ENCODE measurements around the gene CPSF4.

Gene CPSF4

GRCh38 chr7:99398891-99399445, 39.8 kb upstream of the CPSF4 start:
- Histone ChIP-seq H3K23ac (ENCODE audit: low read length) (no peak overlapping the region), H3K79me2 (ENCODE audit: control insufficient read depth, insufficient read depth, low read length) (no peaks in the 10 kb centered on the region), H3K4ac (ENCODE audit: low read depth, low read length) (no peak overlapping the region), H3K4me3 (ENCODE audit: low read length) (no peak overlapping the region), H2BK120ac (ENCODE audit: low read depth, low read length) (no peak overlapping the region), H2BK5ac (ENCODE audit: low read length) (no peak overlapping the region), H3K36me3 (ENCODE audit: control insufficient read depth, insufficient read depth, low read length) (peaks cover 24% of the 10 kb centered on the region), H3K18ac (ENCODE audit: low read length) (no peak overlapping the region), H3K79me1 (ENCODE audit: low read length) (peaks cover 8% of the 10 kb centered on the region), H4K5ac (ENCODE audit: low read length) (no peak overlapping the region), H3K56ac (ENCODE audit: low read length) (no peak overlapping the region), H3K27ac (ENCODE audit: low read depth, low read length) (no peak overlapping the region), H2AK5ac (ENCODE audit: low read length) (no peak overlapping the region), H3K4me1 (ENCODE audit: control insufficient read depth, low read depth, low read length) (no peaks in the 10 kb centered on the region), H3K27me3 (ENCODE audit: insufficient read depth, low read length, poor library complexity) (no peaks in the 10 kb centered on the region), H2BK15ac (replicated peaks; ENCODE audit: low read depth) (no peak overlapping the region), H3K4me2 (ENCODE audit: low read length) (no peak overlapping the region), H4K8ac (ENCODE audit: low read depth, low read length) (no peak overlapping the region), H3K9ac (ENCODE audit: low read length) (no peak overlapping the region)
- no CpG with 5 or more reads among the region's 5 CpGs for WGBS (ENCODE audit: extremely low coverage, insufficient coverage, low lambda C conversion rate)
- DNase-seq = no peak

GRCh38 chr7:99399597-99399996, 39.1 kb upstream of the CPSF4 start:
- Histone ChIP-seq H3K4ac (ENCODE audit: low read depth, low read length) (no peak overlapping the region), H2BK5ac (ENCODE audit: low read length) (no peak overlapping the region), H4K8ac (ENCODE audit: low read depth, low read length) (no peak overlapping the region), H3K4me3 (ENCODE audit: low read length) (no peak overlapping the region), H3K9ac (ENCODE audit: low read length) (no peak overlapping the region), H3K18ac (ENCODE audit: low read length) (no peak overlapping the region), H2AK5ac (ENCODE audit: low read length) (no peak overlapping the region), H3K23ac (ENCODE audit: low read length) (no peak overlapping the region), H2BK15ac (replicated peaks; ENCODE audit: low read depth) (no peak overlapping the region), H2BK120ac (ENCODE audit: low read depth, low read length) (no peak overlapping the region), H3K56ac (ENCODE audit: low read length) (no peak overlapping the region), H3K27me3 (ENCODE audit: insufficient read depth, low read length, poor library complexity) (no peaks in the 10 kb centered on the region), H3K79me1 (ENCODE audit: low read length) (peaks cover 13% of the 10 kb centered on the region), H3K4me1 (ENCODE audit: control insufficient read depth, low read depth, low read length) (no peaks in the 10 kb centered on the region), H3K79me2 (ENCODE audit: control insufficient read depth, insufficient read depth, low read length) (peaks cover 6% of the 10 kb centered on the region), H3K27ac (ENCODE audit: low read depth, low read length) (no peak overlapping the region), H4K5ac (ENCODE audit: low read length) (no peak overlapping the region), H3K36me3 (ENCODE audit: control insufficient read depth, insufficient read depth, low read length) (peaks cover 28% of the 10 kb centered on the region), H3K4me2 (ENCODE audit: low read length) (no peak overlapping the region)
- WGBS (ENCODE audit: extremely low coverage, insufficient coverage, low lambda C conversion rate) = no CpG with 5 or more reads among the region's 6 CpGs
- DNase-seq = no peak

- H3K4me1 ChIP-seq (ENCODE audit: control insufficient read depth, low read depth, low read length) = peaks cover 5% of the 10 kb centered on the region
- H2BK120ac ChIP-seq (ENCODE audit: low read depth, low read length) = no peak overlapping the region
- whole genome bisulfite sequencing (ENCODE audit: extremely low coverage, insufficient coverage, low lambda C conversion rate) = no CpG with 5 or more reads among the region's 3 CpGs
- no peak overlapping the region for H2AK5ac ChIP-seq (ENCODE audit: low read length)
- peaks cover 35% of the 10 kb centered on the region for H3K79me2 ChIP-seq (ENCODE audit: control insufficient read depth, insufficient read depth, low read length)
- H3K4me2 ChIP-seq (ENCODE audit: low read length) = no peak overlapping the region
- no peak overlapping the region for H3K9ac ChIP-seq (ENCODE audit: low read length)
- H4K8ac ChIP-seq (ENCODE audit: low read depth, low read length) = no peak overlapping the region
- no peaks in the 10 kb centered on the region for H3K27me3 ChIP-seq (ENCODE audit: insufficient read depth, low read length, poor library complexity)
- no peak overlapping the region for H3K27ac ChIP-seq (ENCODE audit: low read depth, low read length)
- no peak overlapping the region for H3K4ac ChIP-seq (ENCODE audit: low read depth, low read length)
- no peak overlapping the region for H2BK15ac ChIP-seq (replicated peaks; ENCODE audit: low read depth)
- no peak overlapping the region for H4K5ac ChIP-seq (ENCODE audit: low read length)
- H3K23ac ChIP-seq (ENCODE audit: low read length) = no peak overlapping the region
- H3K4me3 ChIP-seq (ENCODE audit: low read length) = no peak overlapping the region
- H3K18ac ChIP-seq (ENCODE audit: low read length) = no peak overlapping the region
- DNase-seq = no peak
- no peak overlapping the region for H2BK5ac ChIP-seq (ENCODE audit: low read length)
- no peak overlapping the region for H3K56ac ChIP-seq (ENCODE audit: low read length)
- H3K36me3 ChIP-seq (ENCODE audit: control insufficient read depth, insufficient read depth, low read length) = peaks cover 22% of the 10 kb centered on the region
- H3K79me1 ChIP-seq (ENCODE audit: low read length) = peaks cover 29% of the 10 kb centered on the region
Observed at GRCh38 chr7:99402854-99403253, 35.9 kb upstream of the CPSF4 start.

- H3K4me3 ChIP-seq (ENCODE audit: low read length) = no peak overlapping the region
Observed at GRCh38 chr7:99403764-99404163, 35.0 kb upstream of the CPSF4 start.

DNA sequence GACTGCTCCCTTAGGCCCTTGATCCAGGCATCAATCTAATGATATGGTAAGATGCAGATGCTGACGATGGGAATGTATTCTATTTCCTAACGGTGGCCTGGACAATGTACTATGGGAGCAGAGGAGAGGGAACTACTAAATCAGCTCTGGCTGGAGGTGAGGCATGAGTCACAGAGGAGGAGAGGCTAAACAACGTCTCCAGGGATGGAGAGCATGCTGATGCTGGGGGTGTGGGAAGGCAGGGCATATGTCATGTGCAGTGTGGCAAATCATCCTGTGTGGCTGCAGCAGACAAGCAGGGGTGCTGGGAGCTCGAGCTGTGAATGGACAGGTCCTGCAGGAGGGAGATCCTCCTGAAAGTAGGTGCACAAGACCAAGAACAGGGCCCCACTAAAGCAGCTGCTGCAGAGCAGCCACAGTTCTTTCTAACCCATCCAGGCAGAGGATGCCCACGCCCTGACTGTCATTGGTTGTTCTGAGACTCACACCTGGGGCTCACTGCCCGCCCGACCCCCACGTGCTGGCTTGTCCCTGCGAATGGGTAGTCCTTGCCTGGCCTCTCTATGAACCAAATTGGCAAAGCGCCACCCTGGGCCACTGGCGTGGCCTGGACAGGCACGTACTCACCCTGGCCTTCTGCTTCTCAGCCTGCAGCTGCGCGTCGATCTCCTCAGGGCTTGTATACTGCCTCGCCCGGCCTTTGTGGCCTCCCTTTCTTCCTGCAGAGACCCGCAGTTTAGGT, 34.3 kb upstream of the CPSF4 start:
- H3K4me1 ChIP-seq (ENCODE audit: control insufficient read depth, low read depth, low read length) = peaks cover 5% of the 10 kb centered on the region
- H2BK120ac ChIP-seq (ENCODE audit: low read depth, low read length) = no peak overlapping the region
- no peak overlapping the region for H2AK5ac ChIP-seq (ENCODE audit: low read length)
- no peak overlapping the region for H3K23ac ChIP-seq (ENCODE audit: low read length)
- no peak overlapping the region for H2BK5ac ChIP-seq (ENCODE audit: low read length)
- no peak overlapping the region for H3K4me3 ChIP-seq (ENCODE audit: low read length)
- H3K4me2 ChIP-seq (ENCODE audit: low read length) = no peak overlapping the region
- H3K9ac ChIP-seq (ENCODE audit: low read length) = no peak overlapping the region
- H3K4ac ChIP-seq (ENCODE audit: low read depth, low read length) = no peak overlapping the region
- H3K27me3 ChIP-seq (ENCODE audit: insufficient read depth, low read length, poor library complexity) = no peaks in the 10 kb centered on the region
- peaks cover 46% of the 10 kb centered on the region for H3K79me2 ChIP-seq (ENCODE audit: control insufficient read depth, insufficient read depth, low read length)
- peaks cover 17% of the 10 kb centered on the region for H3K36me3 ChIP-seq (ENCODE audit: control insufficient read depth, insufficient read depth, low read length)
- no peak overlapping the region for H4K5ac ChIP-seq (ENCODE audit: low read length)
- no peak overlapping the region for H2BK15ac ChIP-seq (replicated peaks; ENCODE audit: low read depth)
- H3K18ac ChIP-seq (ENCODE audit: low read length) = no peak overlapping the region
- no peak overlapping the region for H3K56ac ChIP-seq (ENCODE audit: low read length)
- H3K79me1 ChIP-seq (ENCODE audit: low read length) = peaks cover 30% of the 10 kb centered on the region
- H4K8ac ChIP-seq (ENCODE audit: low read depth, low read length) = no peak overlapping the region
- H3K27ac ChIP-seq (ENCODE audit: low read depth, low read length) = no peak overlapping the region
- no peak for DNase-seq
- WGBS (ENCODE audit: extremely low coverage, insufficient coverage, low lambda C conversion rate) = no CpG with 5 or more reads among the region's 18 CpGs

More at GRCh38 chr7:99403764-99404163, 35.0 kb upstream of the CPSF4 start:
- DNase-seq = no peak
- Histone ChIP-seq H4K5ac (ENCODE audit: low read length) (no peak overlapping the region), H2BK5ac (ENCODE audit: low read length) (no peak overlapping the region), H3K18ac (ENCODE audit: low read length) (no peak overlapping the region), H3K4me1 (ENCODE audit: control insufficient read depth, low read depth, low read length) (peaks cover 5% of the 10 kb centered on the region), H2BK120ac (ENCODE audit: low read depth, low read length) (no peak overlapping the region), H3K79me2 (ENCODE audit: control insufficient read depth, insufficient read depth, low read length) (peaks cover 40% of the 10 kb centered on the region), H3K23ac (ENCODE audit: low read length) (no peak overlapping the region), H3K9ac (ENCODE audit: low read length) (no peak overlapping the region), H3K56ac (ENCODE audit: low read length) (no peak overlapping the region), H4K8ac (ENCODE audit: low read depth, low read length) (no peak overlapping the region), H2BK15ac (replicated peaks; ENCODE audit: low read depth) (no peak overlapping the region), H3K4ac (ENCODE audit: low read depth, low read length) (no peak overlapping the region), H3K27ac (ENCODE audit: low read depth, low read length) (no peak overlapping the region), H3K36me3 (ENCODE audit: control insufficient read depth, insufficient read depth, low read length) (peaks cover 20% of the 10 kb centered on the region), H2AK5ac (ENCODE audit: low read length) (no peak overlapping the region), H3K27me3 (ENCODE audit: insufficient read depth, low read length, poor library complexity) (no peaks in the 10 kb centered on the region), H3K4me2 (ENCODE audit: low read length) (no peak overlapping the region), H3K79me1 (ENCODE audit: low read length) (peaks cover 29% of the 10 kb centered on the region)
- WGBS (ENCODE audit: extremely low coverage, insufficient coverage, low lambda C conversion rate) = no CpG with 5 or more reads among the region's 5 CpGs

DNA sequence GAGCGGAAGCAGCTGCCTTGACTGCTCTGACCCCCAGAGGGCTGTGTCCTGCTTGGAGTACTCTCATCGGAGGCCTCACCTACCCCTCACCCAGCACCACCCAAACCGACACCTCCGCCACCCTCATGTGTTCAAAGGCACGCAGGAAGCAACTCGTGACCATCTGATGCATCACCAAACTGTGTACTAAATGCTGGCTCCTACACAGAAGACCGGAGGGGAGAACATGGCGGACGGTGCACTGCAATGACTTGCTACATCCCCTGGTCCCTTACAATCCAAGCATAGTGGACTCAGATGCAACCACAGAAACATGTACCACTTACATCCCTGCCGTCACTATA, 33.8 kb upstream of the CPSF4 start:
- Histone ChIP-seq H3K36me3 (ENCODE audit: control insufficient read depth, insufficient read depth, low read length) (peaks cover 17% of the 10 kb centered on the region), H2BK5ac (ENCODE audit: low read length) (no peak overlapping the region), H3K9ac (ENCODE audit: low read length) (no peak overlapping the region), H3K4ac (ENCODE audit: low read depth, low read length) (no peak overlapping the region), H3K4me2 (ENCODE audit: low read length) (no peak overlapping the region), H3K18ac (ENCODE audit: low read length) (no peak overlapping the region), H3K23ac (ENCODE audit: low read length) (no peak overlapping the region), H2AK5ac (ENCODE audit: low read length) (no peak overlapping the region), H2BK120ac (ENCODE audit: low read depth, low read length) (no peak overlapping the region), H3K79me1 (ENCODE audit: low read length) (peaks cover 31% of the 10 kb centered on the region), H3K79me2 (ENCODE audit: control insufficient read depth, insufficient read depth, low read length) (peaks cover 51% of the 10 kb centered on the region), H2BK15ac (replicated peaks; ENCODE audit: low read depth) (no peak overlapping the region), H3K56ac (ENCODE audit: low read length) (no peak overlapping the region), H3K27me3 (ENCODE audit: insufficient read depth, low read length, poor library complexity) (no peaks in the 10 kb centered on the region), H4K5ac (ENCODE audit: low read length) (no peak overlapping the region), H4K8ac (ENCODE audit: low read depth, low read length) (no peak overlapping the region), H3K27ac (ENCODE audit: low read depth, low read length) (no peak overlapping the region), H3K4me1 (ENCODE audit: control insufficient read depth, low read depth, low read length) (peaks cover 7% of the 10 kb centered on the region), H3K4me3 (ENCODE audit: low read length) (no peak overlapping the region)
- WGBS (ENCODE audit: extremely low coverage, insufficient coverage, low lambda C conversion rate) = no CpG with 5 or more reads among the region's 10 CpGs
- no peak for DNase-seq
